Hepatocyte (in vitro differentiated cells): ENCODE measurements around the gene SEPSECS.

ENCODE experiments used
- EZH2 ChIP-seq: fragments of 200-600 bp; sonication (generic); IDR thresholded peaks from 2 replicates; pipeline ENCODE4 v1.6.1; 2016; ENCODE audit warnings: antibody characterized with exemption, mild to moderate bottlenecking, borderline replicate concordance
- EZH2phosphoT487 ChIP-seq: fragments of 200-600 bp; sonication (generic); IDR thresholded peaks from one replicate; pipeline ENCODE4 v1.6.1; 2018; ENCODE audit warnings: antibody characterized with exemption, mild to moderate bottlenecking, low read depth, moderate library complexity; ENCODE audit not compliant: unreplicated experiment, severe bottlenecking
- TF ChIP-seq, protein P1 (sequence below): fragments of 200-600 bp; sonication (generic); IDR thresholded peaks from 2 replicates; pipeline ENCODE4 v1.5.1; 2016; ENCODE audit warnings: antibody characterized with exemption, mild to moderate bottlenecking; ENCODE audit not compliant: poor library complexity

DNA sequence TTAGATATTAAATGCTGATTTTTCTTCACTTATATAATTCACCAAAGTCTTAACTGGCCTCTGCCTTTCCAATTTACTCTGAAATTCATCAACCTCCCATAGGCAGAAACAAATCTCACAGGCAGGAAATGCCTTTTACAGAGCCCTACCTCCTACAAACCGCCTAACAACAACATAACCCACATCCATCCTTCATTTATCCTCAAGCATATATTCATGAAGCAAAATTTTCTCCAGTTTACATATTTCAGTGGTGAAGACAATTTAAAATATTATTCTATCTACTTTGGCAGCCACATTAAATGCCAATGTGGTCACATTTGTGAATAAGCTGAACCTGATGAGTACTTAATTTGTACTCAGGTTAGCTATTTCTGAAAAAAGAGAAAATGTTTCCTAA lies 30.3 kb downstream of the SEPSECS start:
- TF ChIP-seq, protein P1, sequence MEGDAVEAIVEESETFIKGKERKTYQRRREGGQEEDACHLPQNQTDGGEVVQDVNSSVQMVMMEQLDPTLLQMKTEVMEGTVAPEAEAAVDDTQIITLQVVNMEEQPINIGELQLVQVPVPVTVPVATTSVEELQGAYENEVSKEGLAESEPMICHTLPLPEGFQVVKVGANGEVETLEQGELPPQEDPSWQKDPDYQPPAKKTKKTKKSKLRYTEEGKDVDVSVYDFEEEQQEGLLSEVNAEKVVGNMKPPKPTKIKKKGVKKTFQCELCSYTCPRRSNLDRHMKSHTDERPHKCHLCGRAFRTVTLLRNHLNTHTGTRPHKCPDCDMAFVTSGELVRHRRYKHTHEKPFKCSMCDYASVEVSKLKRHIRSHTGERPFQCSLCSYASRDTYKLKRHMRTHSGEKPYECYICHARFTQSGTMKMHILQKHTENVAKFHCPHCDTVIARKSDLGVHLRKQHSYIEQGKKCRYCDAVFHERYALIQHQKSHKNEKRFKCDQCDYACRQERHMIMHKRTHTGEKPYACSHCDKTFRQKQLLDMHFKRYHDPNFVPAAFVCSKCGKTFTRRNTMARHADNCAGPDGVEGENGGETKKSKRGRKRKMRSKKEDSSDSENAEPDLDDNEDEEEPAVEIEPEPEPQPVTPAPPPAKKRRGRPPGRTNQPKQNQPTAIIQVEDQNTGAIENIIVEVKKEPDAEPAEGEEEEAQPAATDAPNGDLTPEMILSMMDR = no peak
- no peak for TF ChIP-seq EZH2phosphoT487
- no peak for TF ChIP-seq EZH2
